B cell (primary cell): ENCODE data around the gene DYNLRB2. TPM values are rescaled to one million over a fixed set of nuclear protein-coding genes. Genes with fewer than 3 reads are reported as not detected.
A peak's percentile ranks its signal among the peaks of the same experiment; 100 is the strongest.

Source experiments
- ATAC-seq: fragments of 200-7000 bp; cut with Tn5 transposase; one replicate; pipeline ENCODE4 v1.10.0; 2021; ENCODE audit warnings: low read depth, mild to moderate bottlenecking, moderate number of reproducible peaks, moderate library complexity
- CTCF ChIA-PET: fragments of 350-600 bp; sonication (Branson Sonifier 250); formaldehyde crosslinking; loops from one replicate; lab custom pipeline; 2021; ENCODE audit warnings: antibody characterized with exemption, inconsistent platforms; lab: Charles Lee
- POLR2A ChIA-PET: fragments of 350-600 bp; sonication (Branson Sonifier 250); formaldehyde crosslinking; loops from one replicate; lab custom pipeline; 2021; ENCODE audit warnings: antibody characterized with exemption; lab: Charles Lee
- DNase-seq: peaks from one replicate; pipeline ENCODE4 v3.0.0; 2013
- H2AFZ ChIP-seq: 2 replicates; pipeline ENCODE4 v1.6.1; 2012; ENCODE audit warnings: mild to moderate bottlenecking, low read depth, low read length; ENCODE audit not compliant: insufficient read depth, poor library complexity, severe bottlenecking
- H3K27ac ChIP-seq, 2 donors: 1 replicate in 1 of 2; 2 replicates in 1 of 2; pipeline ENCODE4 v1.5.1; 2012 to 2013; ENCODE audit warnings: low read length in 2 of 2, mild to moderate bottlenecking in 2 of 2, moderate library complexity in 1 of 2
- H3K27me3 ChIP-seq, 4 experiments: fragments of 200-600 bp in 1 of 4; sonication (generic) in 1 of 4; replicated peaks in 1 of 4; 1 replicate in 2 of 4; 2 replicates in 2 of 4; pipeline versions ENCODE4 v1.6.1 to v1.7.0; 2013 to 2016; ENCODE audit warnings: low read length in 3 of 4, mild to moderate bottlenecking in 2 of 4, mixed read lengths in 1 of 4, moderate library complexity in 1 of 4; ENCODE audit not compliant: insufficient read depth in 4 of 4, control insufficient read depth in 3 of 4; ENCODE audit errors: control extremely low read depth in 1 of 4
- H3K36me3 ChIP-seq, 2 experiments: replicated peaks in 1 of 2; 1 replicate in 1 of 2; 2 replicates in 1 of 2; pipeline versions ENCODE4 v1.6.1 to v1.7.1; 2013; ENCODE audit warnings: low read length in 1 of 2; ENCODE audit not compliant: insufficient read depth in 2 of 2, control insufficient read depth in 1 of 2; ENCODE audit errors: control extremely low read depth in 1 of 2, extremely low read depth in 1 of 2
- H3K4me1 ChIP-seq, 2 donors: fragments of 200-600 bp in 1 of 2; sonication (generic) in 1 of 2; 1 replicate in 1 of 2; 2 replicates in 1 of 2; pipeline versions ENCODE4 v1.5.1 to v1.6.1; 2013 to 2017; ENCODE audit warnings: low read length in 2 of 2; ENCODE audit not compliant: control insufficient read depth in 2 of 2, insufficient read depth in 2 of 2
- H3K4me2 ChIP-seq: replicated peaks from 2 replicates; pipeline ENCODE3; 2012; ENCODE audit warnings: mild to moderate bottlenecking, low read depth, low read length; ENCODE audit not compliant: poor library complexity, severe bottlenecking
- H3K4me3 ChIP-seq, 5 experiments: fragments of 200-600 bp in 1 of 5; sonication (generic) in 1 of 5; 1 replicate in 3 of 5; 2 replicates in 2 of 5; pipeline versions ENCODE4 v1.5.1 to v1.7.0; 2011 to 2016; ENCODE audit warnings: low read length in 4 of 5, mild to moderate bottlenecking in 4 of 5, low read depth in 2 of 5, control low read depth in 1 of 5, moderate library complexity in 1 of 5; ENCODE audit not compliant: insufficient read depth in 1 of 5; ENCODE audit errors: control extremely low read depth in 1 of 5, extremely low read depth in 1 of 5
- H3K79me2 ChIP-seq: fragments of 200-600 bp; sonication (generic); one replicate; pipeline ENCODE4 v1.6.0; 2016; ENCODE audit warnings: low read length; ENCODE audit not compliant: control insufficient read depth, insufficient read depth
- H3K9ac ChIP-seq: fragments of 200-600 bp; sonication (generic); 2 replicates; pipeline ENCODE4 v1.6.1; 2017; ENCODE audit warnings: mild to moderate bottlenecking, low read length, moderate library complexity
- H3K9me3 ChIP-seq, 3 donors: one replicate each; pipeline versions ENCODE4 v1.6.1 to v1.7.1; 2013; ENCODE audit warnings: low read length in 2 of 3; ENCODE audit not compliant: control insufficient read depth in 2 of 3, insufficient read depth in 1 of 3; ENCODE audit errors: control extremely low read depth in 1 of 3
- H4K20me1 ChIP-seq: 2 replicates; pipeline ENCODE4 v1.6.0; 2012; ENCODE audit warnings: mild to moderate bottlenecking, low read length; ENCODE audit not compliant: insufficient read depth, control insufficient read depth, poor library complexity, severe bottlenecking
- H3K27ac Mint-ChIP-seq: one replicate; pipeline ENCODE4 v1.8.0; 2021; ENCODE audit warnings: mixed read lengths
- H3K27me3 Mint-ChIP-seq: one replicate; pipeline ENCODE4 v1.8.0; 2021; ENCODE audit warnings: mixed read lengths
- H3K4me1 Mint-ChIP-seq: one replicate; pipeline ENCODE4 v1.8.0; 2021; ENCODE audit warnings: mixed read lengths
- H3K4me3 Mint-ChIP-seq: one replicate; pipeline ENCODE4 v1.8.0; 2021; ENCODE audit warnings: mixed read lengths
- H3K9me3 Mint-ChIP-seq: one replicate; pipeline ENCODE4 v1.8.0; 2022; ENCODE audit warnings: mixed read lengths; ENCODE audit not compliant: insufficient read depth
- EZH2 ChIP-seq: IDR thresholded peaks from 2 replicates; pipeline ENCODE4 v1.6.1; 2012; ENCODE audit warnings: borderline replicate concordance, low read depth, mild to moderate bottlenecking, moderate library complexity, low read length; ENCODE audit not compliant: insufficient read depth, poor library complexity, severe bottlenecking
- WGBS: methylation state at CpG from one replicate; pipeline ENCODE4 v1.1.5; 2013; ENCODE audit warnings: missing lambda C conversion rate; ENCODE audit not compliant: insufficient coverage; 5-methylcytosine and 5-hydroxymethylcytosine counted together
- intact Hi-C: fragments of 100-400 bp; cut with micrococcal nuclease; formaldehyde crosslinking; loops from one replicate; pipeline ENCODE4 v1.10.0; 2022
- polyA plus RNA-seq: library from polyadenylated mRNA; depleted of rRNA; stranded (reverse); fragments of >200 nt; gene quantifications from 2 replicates; pipeline ENCODE4 v1.2.3, GENCODE V29; 2012
- total RNA-seq, 2 donors: library from RNA; stranded (reverse); fragments of 120-200 nt in 1 of 2; gene quantifications; 1 replicate in 1 of 2; 2 replicates in 1 of 2; pipeline versions ENCODE4 v1.2.3 to v1.2.4, GENCODE V29; 2013 to 2022
- TF ChIP-seq, protein P1 (sequence below): fragments of 200-600 bp; IDR thresholded peaks from one replicate; pipeline ENCODE4 v1.8.0; 2022; ENCODE audit warnings: antibody characterized with exemption, mild to moderate bottlenecking

The DYNLRB2 gene
- total and polyA plus RNA-seq, 2 donors (not counting 1 experiment from before 2014, with no cell fraction given), result not detected

DNA sequence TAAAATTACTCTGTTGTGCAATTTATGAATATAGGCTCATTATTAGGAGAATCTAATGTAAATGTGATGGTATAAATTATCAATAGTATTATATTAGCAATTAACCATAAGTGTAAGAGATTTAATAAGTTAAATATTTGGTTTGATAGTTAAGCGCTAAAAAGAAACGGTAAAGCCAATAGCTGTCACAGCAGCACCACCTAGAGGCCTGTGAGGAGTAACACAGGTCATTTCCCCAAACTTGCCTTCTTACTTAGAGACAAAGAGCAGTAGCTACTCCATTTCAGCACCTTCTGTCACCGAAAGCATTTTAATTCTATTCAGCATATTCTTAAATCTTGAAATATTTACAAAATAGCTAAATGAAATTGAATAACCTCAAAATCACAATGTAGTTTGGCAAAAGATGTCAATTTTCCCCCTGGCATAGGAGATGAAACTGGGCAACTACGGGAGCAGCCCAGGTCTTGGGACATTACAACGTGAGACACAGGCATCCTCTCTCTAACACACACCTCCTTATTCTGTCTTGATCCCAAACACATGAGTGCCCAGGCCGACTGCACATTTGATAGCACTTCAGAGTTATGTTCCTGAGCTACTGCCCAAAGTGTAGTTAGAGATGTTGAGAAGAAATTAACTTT is 14.3 kb upstream of the DYNLRB2 start:
- no peak overlapping the region for H3K4me3 Mint-ChIP-seq
- Histone ChIP-seq H3K79me2 (no peaks in the 10 kb centered on the region), H3K27me3 (no peaks in the 10 kb centered on the region), H3K4me3 (no peak overlapping the region), H3K4me1 (no peaks in the 10 kb centered on the region), H4K20me1 (no peaks in the 10 kb centered on the region), H2AFZ (no peak overlapping the region), H3K27ac (no peak overlapping the region), H3K4me2 (no peak overlapping the region), H3K9me3 (peaks cover 0 to under 1% (median 0%) of the 10 kb centered on the region in 3 donors), H3K36me3 (no peaks in the 10 kb centered on the region), H3K9ac (no peak overlapping the region)
- no peak for TF ChIP-seq EZH2
- TF ChIP-seq, protein P1, sequence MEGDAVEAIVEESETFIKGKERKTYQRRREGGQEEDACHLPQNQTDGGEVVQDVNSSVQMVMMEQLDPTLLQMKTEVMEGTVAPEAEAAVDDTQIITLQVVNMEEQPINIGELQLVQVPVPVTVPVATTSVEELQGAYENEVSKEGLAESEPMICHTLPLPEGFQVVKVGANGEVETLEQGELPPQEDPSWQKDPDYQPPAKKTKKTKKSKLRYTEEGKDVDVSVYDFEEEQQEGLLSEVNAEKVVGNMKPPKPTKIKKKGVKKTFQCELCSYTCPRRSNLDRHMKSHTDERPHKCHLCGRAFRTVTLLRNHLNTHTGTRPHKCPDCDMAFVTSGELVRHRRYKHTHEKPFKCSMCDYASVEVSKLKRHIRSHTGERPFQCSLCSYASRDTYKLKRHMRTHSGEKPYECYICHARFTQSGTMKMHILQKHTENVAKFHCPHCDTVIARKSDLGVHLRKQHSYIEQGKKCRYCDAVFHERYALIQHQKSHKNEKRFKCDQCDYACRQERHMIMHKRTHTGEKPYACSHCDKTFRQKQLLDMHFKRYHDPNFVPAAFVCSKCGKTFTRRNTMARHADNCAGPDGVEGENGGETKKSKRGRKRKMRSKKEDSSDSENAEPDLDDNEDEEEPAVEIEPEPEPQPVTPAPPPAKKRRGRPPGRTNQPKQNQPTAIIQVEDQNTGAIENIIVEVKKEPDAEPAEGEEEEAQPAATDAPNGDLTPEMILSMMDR, result peak; percentile 94
- DNase-seq (peak; percentile 71), ATAC-seq (peak; percentile 75)
- 59% methylated on average over 2 of the region's 6 CpGs for WGBS
- H3K27me3 Mint-ChIP-seq, result peaks cover 4% of the 10 kb centered on the region
- CTCF ChIA-PET, result interaction anchor here (0.8 to 3.6 kb wide), 13 partner anchors 9 to 1821 kb away, joined by 3 to 28 read pairs (median 4); partner anchors contain the start of gene DYNLRB2
- POLR2A ChIA-PET, result no interaction called here
- no peak overlapping the region for H3K27ac Mint-ChIP-seq
- peaks cover 1% of the 10 kb centered on the region for H3K4me1 Mint-ChIP-seq
- intact Hi-C loops, result loop anchor here (5.0 kb wide), 1 partner anchor 296 kb away; no protein-coding TSS in a partner anchor
- H3K9me3 Mint-ChIP-seq, result no peaks in the 10 kb centered on the region

DNA sequence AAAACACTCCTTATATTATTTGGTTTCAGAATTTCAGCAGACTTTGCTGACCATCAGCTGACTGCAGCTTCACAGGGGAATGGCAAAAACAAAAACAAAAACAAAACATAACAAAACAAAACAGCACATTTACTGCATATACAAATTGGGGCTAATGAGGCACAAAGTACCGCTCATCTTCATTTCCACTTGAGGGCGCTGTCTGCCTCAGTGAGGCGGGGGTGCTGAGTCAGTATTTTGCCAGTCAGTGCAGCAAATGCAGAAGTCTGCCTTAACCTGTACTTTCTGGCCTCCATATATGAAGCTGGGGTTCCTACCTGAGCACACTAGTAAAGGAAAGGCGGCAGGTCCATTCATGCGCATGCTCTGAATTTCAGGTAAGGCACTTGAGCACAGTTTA is 13.5 kb upstream of the DYNLRB2 start:
- Histone ChIP-seq H3K27ac (no peak overlapping the region), H3K9ac (no peak overlapping the region), H3K4me1 (no peaks in the 10 kb centered on the region), H3K4me2 (no peak overlapping the region), H3K79me2 (no peaks in the 10 kb centered on the region), H3K9me3 (no peaks in the 10 kb centered on the region), H3K4me3 (no peak overlapping the region), H3K36me3 (no peaks in the 10 kb centered on the region), H2AFZ (no peak overlapping the region), H4K20me1 (no peaks in the 10 kb centered on the region), H3K27me3 (no peaks in the 10 kb centered on the region)
- Mint-ChIP-seq H3K9me3 (no peaks in the 10 kb centered on the region), H3K27me3 (peaks cover 4% of the 10 kb centered on the region), H3K4me1 (peaks cover 1% of the 10 kb centered on the region), H3K4me3 (no peak overlapping the region), H3K27ac (no peak overlapping the region)
- TF ChIP-seq, protein P1, result no peak
- no peak for TF ChIP-seq EZH2
- ATAC-seq, result no peak
- ChIA-PET POLR2A (no interaction called here), CTCF (interaction anchor here (0.8 to 3.6 kb wide), 12 partner anchors 8 to 1821 kb away, joined by 3 to 28 read pairs (median 4); partner anchors contain the start of gene DYNLRB2)
- intact Hi-C loops, result loop anchor here (5.0 kb wide), 1 partner anchor 295 kb away; no protein-coding TSS in a partner anchor
- 53% methylated on average over 3 of the region's 5 CpGs for WGBS
- DNase-seq, result peak; percentile 48
